ENCODE measurements around the gene ABCC1. TPM values are rescaled to one million over a fixed set of nuclear protein-coding genes. Genes with fewer than 3 reads are reported as not detected.

ABCC1 gene
- total and polyA plus RNA-seq, 2 of the 8 experiments (the other 6 are each of a cell fraction or from before 2014, with no cell fraction given) = 42.6 to 66.8 TPM

DNA sequence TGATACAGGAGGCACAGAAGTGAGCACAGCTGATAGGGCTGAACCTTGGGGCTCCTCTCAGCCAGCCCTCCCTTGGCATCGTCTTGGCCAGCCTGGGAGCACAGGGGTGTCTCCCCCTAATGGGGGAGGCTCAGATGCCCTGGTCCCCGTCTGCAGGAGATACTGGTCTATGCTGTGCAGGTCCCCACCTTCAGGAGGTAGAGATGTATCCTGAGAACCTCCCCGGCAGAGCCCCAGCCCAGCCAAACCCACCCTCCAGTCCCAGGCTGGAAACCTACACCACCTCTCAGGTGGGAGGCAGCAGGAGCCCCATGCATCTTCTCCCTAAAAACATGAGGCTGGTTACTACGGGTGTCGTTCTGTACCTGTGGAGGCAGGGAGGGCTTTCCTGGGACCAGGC is 235.2 kb downstream of the ABCC1 start:
- Histone ChIP-seq H3K56ac (replicated peaks; ENCODE audit: insufficient read length, low read depth, low read length) (no peak overlapping the region), H3K4me2 (ENCODE audit: insufficient read depth in 1 of 2, low read depth in 2 of 2, low read length in 2 of 2) (no peak overlapping the region), H3K36me3 (ENCODE audit: control insufficient read depth in 2 of 4, insufficient read depth in 4 of 4, low read length in 3 of 4) (no peaks in the 10 kb centered on the region), H3K9ac (replicated peaks in 1 of 4; ENCODE audit: extremely low read depth in 1 of 4, low read depth in 3 of 4, low read length in 3 of 4) (no peak overlapping the region), H3K79me2 (ENCODE audit: control insufficient read depth in 1 of 2, insufficient read depth in 2 of 2, low read length in 2 of 2) (no peaks in the 10 kb centered on the region), H2BK20ac (ENCODE audit: low read length) (no peak overlapping the region), H4K20me1 (replicated peaks in 1 of 2; ENCODE audit: control insufficient read depth in 1 of 2, insufficient read depth in 2 of 2, low read length in 2 of 2) (peaks cover 0 to 3% of the 10 kb centered on the region in 2 experiments), H3K27ac (ENCODE audit: low read depth, low read length) (no peak overlapping the region), H2AK5ac (ENCODE audit: low read depth, low read length) (no peak overlapping the region), H2BK120ac (replicated peaks; ENCODE audit: low read depth, low read length) (no peak overlapping the region), H3K4me3 (ENCODE audit: extremely low read depth in 1 of 4, insufficient read depth in 2 of 4, low read depth in 3 of 4, low read length in 4 of 4) (no peak overlapping the region), H4K8ac (ENCODE audit: extremely low read depth, insufficient read depth, low read length) (no peak overlapping the region), H4K91ac (replicated peaks; ENCODE audit: insufficient read length, low read length) (no peak overlapping the region), H3K18ac (ENCODE audit: extremely low read depth, low read length) (no peak overlapping the region), H3K9me3 (ENCODE audit: insufficient read depth in 2 of 2, low read depth in 1 of 2, low read length in 1 of 2) (peaks cover 0 to 4% of the 10 kb centered on the region in 2 experiments; a peak in 1 of 4 replicates), H3K23ac (ENCODE audit: insufficient read length) (no peak overlapping the region), H3K79me1 (ENCODE audit: low read depth, low read length) (no peaks in the 10 kb centered on the region), H4K5ac (ENCODE audit: insufficient read length, low read depth, low read length) (no peak overlapping the region), H3K4ac (replicated peaks; ENCODE audit: insufficient read length, low read depth, low read length) (no peak overlapping the region), H2AFZ (ENCODE audit: low read length) (no peak overlapping the region), H3K27me3 (replicated peaks in 1 of 4; ENCODE audit: control insufficient read depth in 3 of 4, extremely low read depth in 1 of 4, insufficient read depth in 3 of 4, low read length in 3 of 4) (no peaks in the 10 kb centered on the region), H3K4me1 (replicated peaks in 1 of 4; ENCODE audit: control insufficient read depth in 3 of 4, insufficient read depth in 4 of 4, low read length in 3 of 4) (peaks cover 0 to 5% (median 2%) of the 10 kb centered on the region in 4 experiments; a peak in 2 of 7 replicates), H3K23me2 (ENCODE audit: low read depth, low read length) (peaks cover 4% of the 10 kb centered on the region; the same call in 1 of the 2 replicates), H2BK15ac (ENCODE audit: low read length) (no peak overlapping the region), H2BK5ac (ENCODE audit: low read depth, low read length) (no peak overlapping the region), H3K14ac (ENCODE audit: insufficient read length) (no peak overlapping the region), H2BK12ac (ENCODE audit: low read depth, low read length) (no peak overlapping the region)
- DNase-seq (ENCODE audit: low read depth in 1 of 2, low spot score in 2 of 2) (no peak), FAIRE-seq (no peak)
- POLR2A ChIA-PET (ENCODE audit: partially characterized antibody) = no interaction called here
- 88% methylated on average over 5 of the region's 5 CpGs; no CpG with 5 or more reads in 1 of the 2 experiments for WGBS, 2 experiments (ENCODE audit: extremely low coverage in 1 of 2, insufficient coverage in 1 of 2, insufficient read length in 1 of 2, insufficient replicate concordance in 2 of 2, low coverage in 1 of 2, low lambda C conversion rate in 2 of 2, missing lambda C conversion rate in 1 of 2)
- CTCF ChIA-PET (ENCODE audit: partially characterized antibody) = interaction anchor here (1.5 to 2.9 kb wide), 2 partner anchors 10 to 36 kb away, joined by 3 to 19 read pairs; no protein-coding TSS in a partner anchor
- TF ChIP-seq RNF2 (IDR thresholded peaks at IDR 0.05; ENCODE audit: borderline replicate concordance, low read depth, low read length, missing control alignments, poor library complexity, severe bottlenecking) = no peak
- TF ChIP-seq HDAC6 (IDR thresholded peaks at IDR 0.05; ENCODE audit: low read depth, low read length) = no peak
- no peak for TF ChIP-seq JUND (IDR thresholded peaks at IDR 0.05; ENCODE audit: low read length)
- TF ChIP-seq KDM5A (IDR thresholded peaks at IDR 0.05; ENCODE audit: low read length) = no peak
- TF ChIP-seq SP2 (IDR thresholded peaks at IDR 0.05; ENCODE audit: low read length) = no peak
- TF ChIP-seq MAFK (IDR thresholded peaks at IDR 0.05; ENCODE audit: low read depth, low read length) = no peak
- TF ChIP-seq SIX5 (IDR thresholded peaks at IDR 0.05; ENCODE audit: low read depth, low read length) = no peak
- TF ChIP-seq, protein P1, sequence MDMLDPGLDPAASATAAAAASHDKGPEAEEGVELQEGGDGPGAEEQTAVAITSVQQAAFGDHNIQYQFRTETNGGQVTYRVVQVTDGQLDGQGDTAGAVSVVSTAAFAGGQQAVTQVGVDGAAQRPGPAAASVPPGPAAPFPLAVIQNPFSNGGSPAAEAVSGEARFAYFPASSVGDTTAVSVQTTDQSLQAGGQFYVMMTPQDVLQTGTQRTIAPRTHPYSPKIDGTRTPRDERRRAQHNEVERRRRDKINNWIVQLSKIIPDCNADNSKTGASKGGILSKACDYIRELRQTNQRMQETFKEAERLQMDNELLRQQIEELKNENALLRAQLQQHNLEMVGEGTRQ (IDR thresholded peaks at IDR 0.05; ENCODE audit: low read length) = no peak
